Panc1 (cell line): ENCODE data around the gene SLITRK2. TPM values are rescaled to one million over a fixed set of nuclear protein-coding genes. Genes with fewer than 3 reads are reported as not detected.

Experiments
- ATAC-seq: fragments of 200-7000 bp; cut with Tn5 transposase; 2 replicates; pipeline ENCODE4 v1.9.1; 2020; ENCODE audit warnings: mild to moderate bottlenecking, moderate library complexity
- BruUV-seq: library from RNA; stranded (reverse); fragments of 400-500 nt; replicated peaks from 2 replicates; lab custom pipeline; 2021; lab: Mats Ljungman, UMichigan
- CTCF ChIA-PET: fragments of 300-600 bp; sonication (Branson Sonifier 250); formaldehyde crosslinking; loops from one replicate; lab custom pipeline; 2022; ENCODE audit warnings: antibody characterized with exemption; lab: Charles Lee
- POLR2A ChIA-PET: fragments of 300-600 bp; sonication (Branson Sonifier 250); formaldehyde crosslinking; loops from one replicate; lab custom pipeline; 2022; ENCODE audit warnings: antibody characterized with exemption; lab: Charles Lee
- DNase-seq: peaks from one replicate; pipeline ENCODE4 v3.0.0-alpha.2; 2010; ENCODE audit warnings: low read depth, low spot score
- H3K27ac ChIP-seq: 2 replicates; pipeline ENCODE4 v1.5.1; 2011; ENCODE audit warnings: mild to moderate bottlenecking, low read length, inconsistent platforms
- H3K27me3 ChIP-seq: fragments of 200-500 bp; sonication (Bioruptor generic); 2 replicates; pipeline ENCODE4 v1.6.0; 2014; ENCODE audit warnings: low read length, inconsistent platforms; ENCODE audit not compliant: control insufficient read depth, insufficient read depth
- H3K36me3 ChIP-seq: fragments of 200-500 bp; sonication (Bioruptor generic); 2 replicates; pipeline ENCODE4 v1.5.1; 2014; ENCODE audit warnings: inconsistent platforms, mild to moderate bottlenecking, low read length, moderate library complexity; ENCODE audit not compliant: control insufficient read depth, insufficient read depth
- H3K4me1 ChIP-seq: 2 replicates; pipeline ENCODE4 v1.5.1; 2011; ENCODE audit warnings: inconsistent platforms, mild to moderate bottlenecking, low read length, moderate library complexity; ENCODE audit not compliant: control insufficient read depth, insufficient read depth
- H3K4me3 ChIP-seq, 2 experiments: 2 replicates each; pipeline ENCODE4 v1.5.1; 2011 to 2012; ENCODE audit warnings: low read depth in 2 of 2, low read length in 2 of 2, mild to moderate bottlenecking in 2 of 2, inconsistent platforms in 1 of 2, moderate library complexity in 1 of 2
- H3K9me3 ChIP-seq: fragments of 200-500 bp; sonication (Bioruptor generic); 2 replicates; pipeline ENCODE4 v1.5.1; 2014; ENCODE audit warnings: low read depth, mild to moderate bottlenecking, inconsistent platforms, low read length, moderate library complexity; ENCODE audit not compliant: control insufficient read depth, insufficient read depth
- CTCF ChIP-seq: fragments of 450-650 bp; IDR thresholded peaks from 2 replicates; pipeline ENCODE4 v1.5.1; 2017; ENCODE audit warnings: mild to moderate bottlenecking
- POLR2AphosphoS5 ChIP-seq: IDR thresholded peaks from 2 replicates; pipeline ENCODE4 v1.6.1; 2012; ENCODE audit warnings: mild to moderate bottlenecking, low read depth, low read length, moderate library complexity
- REST ChIP-seq, 2 experiments: IDR thresholded peaks; 2 replicates each; pipeline ENCODE4 v1.6.1; 2011 to 2012; ENCODE audit warnings: low read depth in 2 of 2, control low read depth in 1 of 2, low read length in 1 of 2, mild to moderate bottlenecking in 1 of 2, moderate library complexity in 1 of 2; ENCODE audit not compliant: insufficient read depth in 1 of 2
- SIN3A ChIP-seq: IDR thresholded peaks from 2 replicates; pipeline ENCODE4 v1.6.1; 2012; ENCODE audit warnings: low read depth, mild to moderate bottlenecking, low read length, moderate library complexity, borderline replicate concordance; ENCODE audit not compliant: insufficient read depth
- TCF7L2 ChIP-seq: IDR thresholded peaks from 2 replicates; pipeline ENCODE4 v1.6.1; 2011; ENCODE audit warnings: mild to moderate bottlenecking, low read depth, low read length, inconsistent platforms
- in situ Hi-C: cut with HindIII; loops from 2 replicates; pipeline ENCODE4 v1.10.0; 2016; ENCODE audit warnings: low sequenced_read_pairs, low pct_unique_long_range_greater_than_20kb
- intact Hi-C: fragments of 100-400 bp; cut with micrococcal nuclease; formaldehyde crosslinking; loops from one replicate; pipeline ENCODE4 v1.10.0; 2022; ENCODE audit not compliant: unreplicated experiment
- total RNA-seq: library from RNA; stranded (reverse); gene quantifications from one replicate; pipeline ENCODE4 v1.2.1, GENCODE V29; 2021; ENCODE audit not compliant: unreplicated experiment

The SLITRK2 gene
- total RNA-seq, 1 experiment from 2014 or later: 0.59 TPM

DNA sequence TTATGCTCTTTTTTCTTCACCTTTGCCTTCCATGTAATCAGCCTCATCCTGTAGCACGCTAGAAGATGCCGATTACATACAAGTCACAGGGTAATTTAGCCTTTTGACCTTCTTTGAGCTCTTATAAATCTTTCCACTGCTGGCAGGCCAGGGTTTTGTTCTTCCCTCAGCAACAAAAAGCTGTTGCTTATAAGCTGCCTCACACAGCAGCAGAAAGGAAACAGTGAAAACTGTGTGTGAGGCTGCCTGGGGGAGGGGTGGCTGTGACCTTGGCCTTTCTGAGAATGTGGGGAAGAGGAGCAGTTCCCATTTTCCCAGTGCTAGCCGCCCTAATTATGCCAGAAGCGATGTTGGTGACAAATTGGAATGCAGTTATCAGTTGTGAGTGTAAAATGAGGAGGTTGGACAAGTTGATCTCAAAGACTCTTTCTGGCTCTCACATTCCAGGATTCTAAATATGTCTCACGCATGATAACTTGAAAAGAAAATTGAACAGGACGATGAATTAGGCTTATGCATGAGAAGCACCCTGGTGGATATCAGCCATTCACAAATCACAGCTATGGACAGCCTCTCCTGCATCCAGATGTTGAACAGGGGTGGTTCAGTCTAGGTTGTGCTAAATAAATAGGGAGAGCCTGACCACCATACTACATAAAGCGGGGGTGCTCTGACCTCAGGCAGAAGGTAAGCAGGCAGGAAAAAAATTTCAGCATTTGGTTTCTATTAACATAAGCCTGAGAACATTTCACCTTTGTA lies 25.7 kb downstream of the SLITRK2 start:
- Histone ChIP-seq H3K4me3 (no peak overlapping the region), H3K27me3 (no peaks in the 10 kb centered on the region), H3K4me1 (no peaks in the 10 kb centered on the region), H3K9me3 (no peaks in the 10 kb centered on the region), H3K27ac (no peak overlapping the region), H3K36me3 (no peaks in the 10 kb centered on the region)
- no TSS peak for BruUV-seq
- intact Hi-C loops (no loop called here), in situ Hi-C loops (no loop called here)
- DNase-seq: no peak
- ATAC-seq: no peak
- ChIA-PET POLR2A (no interaction called here), CTCF (no interaction called here)
- TF ChIP-seq SIN3A (no peak), CTCF (no peak), REST (IDR thresholded peaks at IDR 0.05; ENCODE audit: insufficient read depth in 1 of 2, low read depth in 2 of 2, low read length in 1 of 2) (no peak), TCF7L2 (no peak), POLR2AphosphoS5 (no peak)

DNA sequence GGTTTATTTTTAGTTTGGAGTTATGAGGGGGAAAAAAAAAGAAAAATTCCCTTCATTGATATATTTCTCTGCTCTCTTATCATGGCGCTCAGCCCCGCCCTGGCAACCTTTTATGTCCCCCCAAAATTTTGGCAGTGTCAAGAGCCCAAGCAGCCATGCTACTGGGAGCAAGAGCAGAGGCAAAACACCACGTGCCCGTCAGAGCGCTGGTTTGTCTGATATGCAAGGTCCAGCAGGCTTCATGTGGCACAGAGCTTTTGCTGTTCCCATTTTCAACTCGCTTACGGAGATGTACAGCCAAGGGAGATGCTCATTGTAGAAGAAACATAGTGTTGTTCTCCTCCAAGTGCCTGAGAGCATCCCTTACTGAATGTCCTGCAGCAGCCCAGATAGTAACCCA lies 27.3 kb downstream of the SLITRK2 start:
- Histone ChIP-seq H3K4me3 (no peak overlapping the region), H3K27ac (no peak overlapping the region), H3K4me1 (no peaks in the 10 kb centered on the region), H3K27me3 (no peaks in the 10 kb centered on the region), H3K9me3 (no peaks in the 10 kb centered on the region), H3K36me3 (no peaks in the 10 kb centered on the region)
- TF ChIP-seq TCF7L2 (no peak), POLR2AphosphoS5 (no peak), SIN3A (no peak), REST (IDR thresholded peaks at IDR 0.05; ENCODE audit: insufficient read depth in 1 of 2, low read depth in 2 of 2, low read length in 1 of 2) (no peak), CTCF (no peak)
- intact Hi-C loops (no loop called here), in situ Hi-C loops (no loop called here)
- BruUV-seq: no TSS peak
- POLR2A ChIA-PET: no interaction called here
- ATAC-seq (no peak), DNase-seq (no peak)
- CTCF ChIA-PET: no interaction called here
